ENCODE results near the gene RAI14.

The RAI14 gene

DNA sequence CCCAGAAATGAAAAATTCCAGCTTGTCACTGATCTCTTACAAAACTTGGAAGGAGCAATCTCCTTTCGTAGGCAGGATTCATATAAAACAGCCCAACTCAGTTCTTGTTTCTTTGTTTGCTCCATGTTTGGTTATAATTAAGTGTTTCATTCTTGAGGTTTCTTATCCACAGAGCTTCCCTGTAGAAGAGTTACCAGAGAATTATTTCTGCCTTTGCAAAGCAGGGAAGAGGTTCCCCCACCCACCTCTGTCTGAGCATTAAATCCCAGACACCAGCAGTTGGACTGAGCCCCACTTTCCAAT is 34.1 kb upstream of the RAI14 start:
- no peaks in the 10 kb centered on the region for H3K36me3 ChIP-seq (ENCODE audit: control insufficient read depth, insufficient read depth, low read length, severe bottlenecking)
- peak; percentile 86 for DNase-seq (ENCODE audit: low read depth)
- no peak overlapping the region for H3K4me3 ChIP-seq (ENCODE audit: low read length)
- H3K27me3 ChIP-seq (replicated peaks; ENCODE audit: control insufficient read depth, insufficient read depth, low read length) = no peaks in the 10 kb centered on the region
- peak overlapping the region; percentile 48 for H3K9ac ChIP-seq (ENCODE audit: low read length)
- no peaks in the 10 kb centered on the region for H3K9me3 ChIP-seq (ENCODE audit: control insufficient read depth, low read length)
- peaks cover 8% of the 10 kb centered on the region for H3K4me1 ChIP-seq (ENCODE audit: control insufficient read depth, insufficient read depth, low read length)

DNA sequence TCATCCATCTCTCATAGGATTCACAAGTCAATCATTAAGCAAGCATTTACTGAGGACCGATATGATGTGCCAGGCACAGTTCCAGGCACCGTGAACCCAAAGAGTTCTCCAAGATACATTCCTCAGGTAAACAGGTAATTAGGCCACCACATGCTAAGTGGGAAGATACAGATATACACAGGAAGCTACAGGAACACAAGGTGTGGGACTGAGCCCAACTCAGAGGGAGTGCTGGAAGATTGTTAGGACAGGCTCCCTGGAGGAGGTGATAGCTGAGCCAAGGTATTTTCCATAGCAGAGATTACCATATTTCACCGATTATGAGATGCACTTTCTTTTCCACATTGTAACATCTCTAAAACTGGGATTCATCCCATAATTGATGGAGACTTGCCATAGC is 31.4 kb upstream of the RAI14 start:
- H3K36me3 ChIP-seq (ENCODE audit: control insufficient read depth, insufficient read depth, low read length, severe bottlenecking) = no peaks in the 10 kb centered on the region
- H3K9ac ChIP-seq (ENCODE audit: low read length) = no peak overlapping the region
- H3K9me3 ChIP-seq (ENCODE audit: control insufficient read depth, low read length) = no peaks in the 10 kb centered on the region
- H3K4me1 ChIP-seq (ENCODE audit: control insufficient read depth, insufficient read depth, low read length) = peaks cover 8% of the 10 kb centered on the region
- no peaks in the 10 kb centered on the region for H3K27me3 ChIP-seq (replicated peaks; ENCODE audit: control insufficient read depth, insufficient read depth, low read length)
- no peak for DNase-seq (ENCODE audit: low read depth)
- no peak overlapping the region for H3K4me3 ChIP-seq (ENCODE audit: low read length)

DNA sequence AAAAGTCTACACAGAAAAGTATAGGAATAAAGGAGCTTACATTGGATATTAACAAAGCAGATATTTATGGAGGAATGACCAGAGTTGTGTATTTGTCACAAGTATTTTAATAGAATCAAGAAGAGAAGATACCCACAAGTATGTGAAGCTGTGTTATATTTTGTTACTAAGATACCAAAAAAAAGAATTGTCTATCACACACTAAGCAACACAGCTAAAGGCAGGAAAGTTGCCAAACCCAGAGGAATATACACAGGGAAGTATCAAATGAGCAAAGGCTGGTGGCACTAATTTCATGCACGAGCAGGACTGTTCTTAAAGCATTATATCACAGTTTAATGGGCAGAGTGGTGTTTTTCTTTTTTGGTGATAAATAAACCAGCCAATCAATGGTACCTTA is 30.9 kb upstream of the RAI14 start:
- H3K9me3 ChIP-seq (ENCODE audit: control insufficient read depth, low read length) = no peaks in the 10 kb centered on the region
- H3K36me3 ChIP-seq (ENCODE audit: control insufficient read depth, insufficient read depth, low read length, severe bottlenecking) = no peaks in the 10 kb centered on the region
- no peak overlapping the region for H3K9ac ChIP-seq (ENCODE audit: low read length)
- H3K4me3 ChIP-seq (ENCODE audit: low read length) = no peak overlapping the region
- H3K27me3 ChIP-seq (replicated peaks; ENCODE audit: control insufficient read depth, insufficient read depth, low read length) = no peaks in the 10 kb centered on the region
- peaks cover 8% of the 10 kb centered on the region for H3K4me1 ChIP-seq (ENCODE audit: control insufficient read depth, insufficient read depth, low read length)
- no peak for DNase-seq (ENCODE audit: low read depth)

DNA sequence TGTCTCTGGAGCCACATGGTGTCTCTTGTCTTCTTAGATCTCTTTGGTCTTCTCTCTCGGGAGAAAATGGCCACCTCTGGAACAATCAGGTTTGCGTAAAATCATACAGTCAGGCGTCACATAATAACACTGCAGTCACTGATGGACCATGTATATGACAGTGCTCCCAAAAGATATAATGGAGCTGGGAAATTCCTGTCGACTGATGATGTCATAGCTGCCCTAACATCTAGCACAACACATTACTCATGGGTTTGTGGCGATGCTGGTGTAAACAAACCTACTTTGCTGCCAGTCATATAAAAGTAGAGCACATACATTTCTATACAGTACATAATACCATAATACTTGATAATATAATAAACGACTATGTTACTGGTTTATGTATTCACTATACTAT is 30.1 kb upstream of the RAI14 start:
- DNase-seq (ENCODE audit: low read depth) = peak; percentile 71
- Histone ChIP-seq H3K36me3 (ENCODE audit: control insufficient read depth, insufficient read depth, low read length, severe bottlenecking) (no peaks in the 10 kb centered on the region), H3K27me3 (replicated peaks; ENCODE audit: control insufficient read depth, insufficient read depth, low read length) (no peaks in the 10 kb centered on the region), H3K9ac (ENCODE audit: low read length) (no peak overlapping the region), H3K4me1 (ENCODE audit: control insufficient read depth, insufficient read depth, low read length) (peaks cover 8% of the 10 kb centered on the region), H3K9me3 (ENCODE audit: control insufficient read depth, low read length) (no peaks in the 10 kb centered on the region), H3K4me3 (ENCODE audit: low read length) (no peak overlapping the region)

DNA sequence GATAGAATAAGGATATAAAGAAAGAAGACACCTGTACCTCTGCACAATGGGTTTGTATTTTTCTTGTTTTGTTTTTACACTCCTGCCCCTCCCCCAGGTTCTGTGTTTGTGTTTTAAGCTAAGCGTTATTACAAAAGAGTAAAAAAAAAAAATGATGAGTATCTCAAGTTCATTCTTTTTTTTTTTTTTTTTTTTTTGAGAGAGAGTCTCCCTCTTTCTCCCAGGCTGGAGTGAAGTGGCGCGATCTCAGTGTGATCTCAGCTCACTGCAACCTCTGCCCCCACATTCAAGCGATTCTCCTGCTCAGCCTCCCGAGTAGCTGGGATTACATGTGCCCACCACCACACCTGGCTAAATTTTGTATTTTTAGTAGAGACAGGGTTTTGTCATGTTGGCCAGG is 29.4 kb upstream of the RAI14 start:
- Histone ChIP-seq H3K9ac (ENCODE audit: low read length) (no peak overlapping the region), H3K9me3 (ENCODE audit: control insufficient read depth, low read length) (no peaks in the 10 kb centered on the region)
- no peak for DNase-seq (ENCODE audit: low read depth)

DNA sequence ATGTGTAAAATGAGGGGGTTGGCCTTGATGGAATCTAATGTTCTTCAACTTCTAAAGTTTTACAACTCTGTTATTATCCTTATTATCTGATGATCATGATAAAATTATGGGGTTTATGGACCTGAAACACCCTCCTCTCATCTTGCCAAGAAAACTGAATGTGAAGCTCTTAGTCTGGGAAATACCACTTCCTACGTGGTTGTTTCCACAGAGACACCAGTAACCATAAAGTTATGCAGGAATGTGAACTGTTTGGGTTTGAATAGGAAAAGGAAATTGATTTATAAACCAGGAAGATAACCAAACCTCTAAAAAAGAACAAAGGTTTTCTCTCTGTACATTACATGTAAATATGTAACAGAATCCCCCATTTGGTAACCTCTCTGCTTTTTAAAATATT is 28.3 kb upstream of the RAI14 start:
- H3K27me3 ChIP-seq (replicated peaks; ENCODE audit: control insufficient read depth, insufficient read depth, low read length) = no peaks in the 10 kb centered on the region
- no peaks in the 10 kb centered on the region for H3K36me3 ChIP-seq (ENCODE audit: control insufficient read depth, insufficient read depth, low read length, severe bottlenecking)
- no peaks in the 10 kb centered on the region for H3K9me3 ChIP-seq (ENCODE audit: control insufficient read depth, low read length)
- no peak overlapping the region for H3K4me3 ChIP-seq (ENCODE audit: low read length)
- H3K9ac ChIP-seq (ENCODE audit: low read length) = no peak overlapping the region
- DNase-seq (ENCODE audit: low read depth) = peak; percentile 53
- no peaks in the 10 kb centered on the region for H3K4me1 ChIP-seq (ENCODE audit: control insufficient read depth, insufficient read depth, low read length)

More for the DNA sequence above, 29.4 kb upstream of the RAI14 start:
- Histone ChIP-seq H3K4me1 (ENCODE audit: control insufficient read depth, insufficient read depth, low read length) (peaks cover 6% of the 10 kb centered on the region), H3K4me3 (ENCODE audit: low read length) (no peak overlapping the region), H3K36me3 (ENCODE audit: control insufficient read depth, insufficient read depth, low read length, severe bottlenecking) (no peaks in the 10 kb centered on the region), H3K27me3 (replicated peaks; ENCODE audit: control insufficient read depth, insufficient read depth, low read length) (no peaks in the 10 kb centered on the region)

DNA sequence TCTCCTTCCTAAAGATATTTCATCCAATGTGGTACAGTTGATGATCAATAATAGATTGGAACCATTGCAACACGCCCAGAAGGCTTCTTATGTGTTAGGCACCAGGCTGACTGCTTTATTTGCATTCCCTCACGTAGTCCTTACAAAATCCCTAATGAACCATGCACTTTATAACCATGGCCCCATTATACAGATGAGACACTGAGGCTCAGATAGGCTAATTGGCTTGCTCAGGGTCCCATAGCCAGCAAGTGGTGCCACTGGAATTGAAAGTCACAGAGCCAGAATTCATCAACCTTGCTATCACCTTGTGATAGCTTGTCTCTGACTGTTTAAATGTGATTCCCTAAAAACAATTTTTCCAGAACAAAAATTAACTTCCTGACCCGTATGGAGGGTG is 27.8 kb upstream of the RAI14 start:
- no peak for DNase-seq (ENCODE audit: low read depth)
- Histone ChIP-seq H3K9me3 (ENCODE audit: control insufficient read depth, low read length) (no peaks in the 10 kb centered on the region), H3K9ac (ENCODE audit: low read length) (no peak overlapping the region), H3K4me3 (ENCODE audit: low read length) (no peak overlapping the region), H3K4me1 (ENCODE audit: control insufficient read depth, insufficient read depth, low read length) (no peaks in the 10 kb centered on the region), H3K36me3 (ENCODE audit: control insufficient read depth, insufficient read depth, low read length, severe bottlenecking) (no peaks in the 10 kb centered on the region), H3K27me3 (replicated peaks; ENCODE audit: control insufficient read depth, insufficient read depth, low read length) (no peaks in the 10 kb centered on the region)

DNA sequence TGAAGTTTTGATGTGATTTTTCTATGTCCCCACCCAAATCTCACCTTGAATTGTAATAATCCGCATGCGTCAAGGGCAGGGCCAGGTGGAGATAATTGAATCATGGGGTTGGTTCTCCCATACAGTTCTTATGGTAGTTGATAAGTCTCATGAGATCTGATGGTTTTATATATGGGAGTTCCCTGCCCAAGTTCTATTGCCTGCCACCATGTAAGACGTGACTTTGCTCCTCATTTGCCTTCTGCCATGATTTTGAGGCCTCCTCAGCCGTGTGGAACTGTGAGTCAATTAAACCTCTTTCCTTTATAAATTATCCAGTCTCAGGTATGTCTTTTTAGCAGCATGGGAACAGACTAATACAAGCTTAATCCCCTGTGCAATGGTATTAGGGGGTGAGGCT is 25.5 kb upstream of the RAI14 start:
- H3K4me1 ChIP-seq (ENCODE audit: control insufficient read depth, insufficient read depth, low read length) = no peaks in the 10 kb centered on the region
- H3K4me3 ChIP-seq (ENCODE audit: low read length) = no peak overlapping the region
- no peaks in the 10 kb centered on the region for H3K36me3 ChIP-seq (ENCODE audit: control insufficient read depth, insufficient read depth, low read length, severe bottlenecking)
- no peaks in the 10 kb centered on the region for H3K9me3 ChIP-seq (ENCODE audit: control insufficient read depth, low read length)
- no peak for DNase-seq (ENCODE audit: low read depth)
- H3K27me3 ChIP-seq (replicated peaks; ENCODE audit: control insufficient read depth, insufficient read depth, low read length) = no peaks in the 10 kb centered on the region
- H3K9ac ChIP-seq (ENCODE audit: low read length) = no peak overlapping the region

DNA sequence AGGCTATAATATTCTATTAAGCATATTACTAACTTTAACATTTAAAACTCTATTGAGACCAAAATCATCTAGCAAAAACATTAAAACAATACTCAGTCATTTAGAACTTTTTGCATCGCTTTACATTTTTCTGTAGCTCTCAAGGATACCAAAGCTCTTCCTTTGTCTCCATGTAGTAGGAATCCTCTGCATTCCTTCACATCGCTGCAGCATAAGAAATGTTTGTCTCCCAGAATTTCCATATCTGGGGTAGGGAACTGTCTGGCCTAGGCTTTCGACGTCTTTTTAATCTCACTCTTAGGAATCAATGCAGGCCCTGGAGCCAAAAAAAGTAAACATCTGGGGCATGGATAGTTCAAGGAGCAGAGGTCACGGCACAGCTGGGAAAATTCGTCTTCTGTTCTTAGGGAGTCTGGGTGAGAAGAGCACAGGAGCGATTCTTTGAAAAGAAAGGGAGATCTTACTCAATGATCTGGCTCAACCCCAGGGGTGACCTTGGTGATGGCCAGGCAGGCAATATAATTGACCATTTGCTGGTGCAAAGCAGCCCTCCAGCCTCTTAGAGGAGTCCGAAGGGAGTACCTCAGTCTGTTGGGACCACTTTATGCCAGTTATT is 23.2 kb upstream of the RAI14 start:
- Histone ChIP-seq H3K9me3 (ENCODE audit: control insufficient read depth, low read length) (no peaks in the 10 kb centered on the region), H3K9ac (ENCODE audit: low read length) (no peak overlapping the region), H3K36me3 (ENCODE audit: control insufficient read depth, insufficient read depth, low read length, severe bottlenecking) (no peaks in the 10 kb centered on the region), H3K27me3 (replicated peaks; ENCODE audit: control insufficient read depth, insufficient read depth, low read length) (no peaks in the 10 kb centered on the region), H3K4me1 (ENCODE audit: control insufficient read depth, insufficient read depth, low read length) (no peaks in the 10 kb centered on the region), H3K4me3 (ENCODE audit: low read length) (no peak overlapping the region)
- DNase-seq (ENCODE audit: low read depth) = no peak

DNA sequence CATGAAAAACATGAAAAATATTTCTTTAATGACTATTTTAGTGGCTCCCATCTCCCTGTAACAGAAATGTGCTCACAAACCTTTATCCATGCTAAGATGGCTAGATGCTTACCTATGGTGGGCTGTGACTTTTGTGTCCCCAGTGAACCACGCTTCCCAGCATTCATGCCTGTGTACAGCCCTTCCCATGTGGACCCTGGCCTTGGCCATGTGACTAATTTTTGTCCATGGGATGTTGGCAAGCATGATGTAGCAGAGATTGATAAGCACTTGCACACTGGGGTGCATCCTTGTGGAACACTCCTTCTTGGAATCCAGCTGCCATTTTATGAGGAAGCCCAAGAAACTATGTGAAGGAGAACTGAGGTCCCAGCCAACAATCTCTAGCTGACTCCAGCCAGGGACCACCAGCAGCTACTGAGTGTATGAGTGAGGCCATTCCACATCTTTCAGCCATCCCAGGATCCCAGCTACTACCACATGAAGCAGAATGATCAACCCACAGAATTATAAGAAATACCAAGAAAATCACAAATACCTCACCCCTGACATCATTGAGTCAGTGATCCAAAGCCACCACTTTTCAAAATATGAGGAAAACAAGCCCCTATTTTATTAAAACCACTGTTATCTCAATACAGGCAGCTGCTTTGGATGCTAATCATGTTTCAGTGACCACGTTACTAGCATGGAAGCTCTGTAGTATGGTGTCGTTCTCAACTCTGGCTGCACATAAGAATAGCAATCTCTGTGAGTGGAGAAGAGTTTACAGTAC is 16.1 kb upstream of the RAI14 start:
- Histone ChIP-seq H3K4me3 (ENCODE audit: low read length) (no peak overlapping the region), H3K9me3 (ENCODE audit: control insufficient read depth, low read length) (no peaks in the 10 kb centered on the region)
- DNase-seq (ENCODE audit: low read depth) = peak; percentile 55

DNA sequence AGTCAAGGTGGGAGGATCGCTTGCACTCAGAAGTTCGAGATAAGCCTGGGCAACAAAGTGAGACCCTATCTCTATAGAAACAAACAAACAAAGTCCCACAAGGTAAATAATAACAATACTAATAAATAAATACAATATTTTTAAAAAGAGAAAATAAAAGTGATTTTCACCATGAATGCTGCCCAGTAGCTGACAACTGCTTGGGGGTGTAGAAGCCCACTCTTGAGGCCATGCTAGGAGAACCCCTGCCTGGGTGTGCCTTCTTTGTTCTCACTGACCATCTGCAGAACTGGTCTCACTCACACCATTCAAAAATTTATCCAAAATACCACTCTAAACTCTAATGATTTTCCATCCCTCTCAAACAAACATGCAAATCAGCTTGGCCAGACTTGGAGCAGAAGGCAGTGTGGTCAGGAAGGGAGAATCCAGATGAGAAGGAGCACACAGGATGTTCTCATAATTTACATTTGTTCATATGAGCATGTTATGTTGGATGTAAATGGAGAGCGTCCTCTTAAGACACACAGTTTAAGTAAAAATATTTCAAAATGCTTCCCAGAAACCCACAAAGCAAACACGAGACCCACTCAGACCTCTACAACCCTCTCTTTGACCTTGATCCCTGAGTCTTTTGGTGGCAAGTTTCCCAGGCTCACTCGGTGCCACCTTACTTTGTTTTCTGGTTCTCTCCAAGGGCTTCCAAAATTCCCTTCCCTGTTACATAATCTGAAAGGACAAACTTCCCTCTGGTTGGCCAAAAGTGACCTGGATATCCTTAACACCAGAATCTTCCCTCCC is 7.9 kb upstream of the RAI14 start:
- no peaks in the 10 kb centered on the region for H3K27me3 ChIP-seq (replicated peaks; ENCODE audit: control insufficient read depth, insufficient read depth, low read length)
- peaks cover 3% of the 10 kb centered on the region for H3K4me1 ChIP-seq (ENCODE audit: control insufficient read depth, insufficient read depth, low read length)
- H3K9ac ChIP-seq (ENCODE audit: low read length) = no peak overlapping the region
- no peak for DNase-seq (ENCODE audit: low read depth)
- no peaks in the 10 kb centered on the region for H3K9me3 ChIP-seq (ENCODE audit: control insufficient read depth, low read length)
- no peaks in the 10 kb centered on the region for H3K36me3 ChIP-seq (ENCODE audit: control insufficient read depth, insufficient read depth, low read length, severe bottlenecking)
- no peak overlapping the region for H3K4me3 ChIP-seq (ENCODE audit: low read length)

More for the DNA sequence above, 16.1 kb upstream of the RAI14 start:
- H3K27me3 ChIP-seq (replicated peaks; ENCODE audit: control insufficient read depth, insufficient read depth, low read length) = no peaks in the 10 kb centered on the region
- no peaks in the 10 kb centered on the region for H3K4me1 ChIP-seq (ENCODE audit: control insufficient read depth, insufficient read depth, low read length)
- H3K9ac ChIP-seq (ENCODE audit: low read length) = no peak overlapping the region
- H3K36me3 ChIP-seq (ENCODE audit: control insufficient read depth, insufficient read depth, low read length, severe bottlenecking) = no peaks in the 10 kb centered on the region

Measured in adipocyte (in vitro differentiated cells).